ENCODE results near the gene ZDHHC18. TPM values are rescaled to one million over a fixed set of nuclear protein-coding genes. Genes with fewer than 3 reads are reported as not detected.

The ZDHHC18 gene
- total and polyA plus RNA-seq, 2 of the 8 experiments (the other 6 are each of a cell fraction or from before 2014, with no cell fraction given), result 29.7 to 49.8 TPM

- TF ChIP-seq CHD7 (IDR thresholded peaks at IDR 0.05; ENCODE audit: insufficient replicate concordance, low read length), result no peak
- no peak for TF ChIP-seq ZNF274 (IDR thresholded peaks at IDR 0.05; ENCODE audit: borderline replicate concordance, extremely low read depth, low read length)
- no peak for TF ChIP-seq YY1 (IDR thresholded peaks at IDR 0.05; ENCODE audit: low read depth, low read length)
- no peak for TF ChIP-seq RBBP5 (IDR thresholded peaks at IDR 0.05; ENCODE audit: borderline replicate concordance, low read depth, low read length)
- no peak for TF ChIP-seq SRF (IDR thresholded peaks at IDR 0.05; ENCODE audit: low read depth, low read length)
- no peak for TF ChIP-seq CHD2 (IDR thresholded peaks at IDR 0.05; ENCODE audit: low read length)
- TF ChIP-seq CHD1 (IDR thresholded peaks at IDR 0.05; ENCODE audit: low read depth, low read length), result no peak
- TF ChIP-seq USF2 (IDR thresholded peaks at IDR 0.05; ENCODE audit: low read length), result no peak
Measured at GRCh38 chr1:26855636-26856035, 29.1 kb downstream of the ZDHHC18 start (continued).

All from H1 (cell line).